HS-5 (cell line): ENCODE data around the gene ZNF521.

Experiments
- DNase-seq: peaks from one replicate; pipeline ENCODE4 v3.0.0-alpha.2; 2012; ENCODE audit warnings: low read depth

ZNF521 gene

DNA sequence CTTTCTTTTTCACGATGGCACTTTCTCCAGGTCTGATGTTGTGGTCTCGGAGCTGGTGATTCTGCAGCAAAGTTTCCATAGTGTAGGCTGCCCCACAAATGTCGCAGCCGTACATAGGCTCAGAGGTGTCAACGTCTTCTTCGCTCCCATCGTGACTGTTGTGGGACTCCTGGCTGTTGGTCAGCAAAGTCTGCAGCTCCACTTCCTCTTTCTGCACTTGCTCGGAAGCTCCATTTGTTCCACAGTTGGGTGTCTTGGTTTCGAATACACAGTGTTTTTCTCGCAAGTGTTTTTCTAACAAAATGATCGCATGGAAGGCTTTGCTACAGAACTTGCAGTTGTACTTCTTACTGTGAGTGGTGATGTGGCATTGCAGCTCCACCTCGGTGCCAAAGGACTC, 126.8 kb downstream of the ZNF521 start:
- DNase-seq: no peak

GRCh38 chr18:25223899-25224886, 127.8 kb downstream of the ZNF521 start:
- DNase-seq: no peak

DNA sequence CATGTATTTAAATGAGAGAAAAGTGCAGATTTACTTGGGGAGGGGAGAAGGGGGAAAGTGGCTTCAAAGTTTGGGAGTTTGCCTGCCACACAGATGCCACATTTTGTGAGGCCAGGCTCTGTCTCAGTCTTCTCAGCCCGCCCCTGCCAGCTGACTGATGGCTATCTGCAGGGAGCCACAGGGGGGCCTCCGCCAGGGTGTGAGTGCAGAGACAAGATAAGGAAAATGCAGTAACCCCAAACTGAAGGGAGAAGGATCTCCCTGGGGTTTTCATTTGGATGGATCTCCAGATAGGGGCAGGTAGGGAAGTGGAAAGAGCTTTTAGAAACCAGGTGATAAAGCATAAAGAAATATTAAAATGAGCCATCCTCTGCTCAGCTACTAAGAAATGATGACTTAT, 128.8 kb downstream of the ZNF521 start:
- DNase-seq: no peak

GRCh38 chr18:25222648-25223047, 129.3 kb downstream of the ZNF521 start:
- DNase-seq: no peak

DNA sequence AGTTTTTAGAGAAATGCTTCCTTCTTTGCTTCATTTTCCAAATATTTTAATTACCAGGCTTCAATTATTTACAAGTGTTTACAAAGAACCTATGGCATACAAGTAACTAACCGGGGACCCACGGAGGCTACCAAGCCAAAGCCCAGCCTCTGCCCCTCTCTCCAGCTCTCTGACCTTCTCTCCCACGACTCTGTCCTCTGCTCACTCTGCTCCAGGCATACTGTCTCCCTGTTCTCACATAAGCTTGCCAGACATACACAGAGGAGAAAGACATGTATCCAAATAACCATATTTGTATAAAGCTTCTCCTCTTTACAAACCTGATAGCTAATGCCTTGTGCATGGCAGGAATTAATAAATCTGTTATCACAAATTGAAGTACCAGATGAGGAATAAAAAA, 141.3 kb downstream of the ZNF521 start:
- DNase-seq: no peak

GRCh38 chr18:25192065-25192464, 159.9 kb downstream of the ZNF521 start:
- no peak for DNase-seq

GRCh38 chr18:25190472-25190871, 161.5 kb downstream of the ZNF521 start:
- no peak for DNase-seq

DNA sequence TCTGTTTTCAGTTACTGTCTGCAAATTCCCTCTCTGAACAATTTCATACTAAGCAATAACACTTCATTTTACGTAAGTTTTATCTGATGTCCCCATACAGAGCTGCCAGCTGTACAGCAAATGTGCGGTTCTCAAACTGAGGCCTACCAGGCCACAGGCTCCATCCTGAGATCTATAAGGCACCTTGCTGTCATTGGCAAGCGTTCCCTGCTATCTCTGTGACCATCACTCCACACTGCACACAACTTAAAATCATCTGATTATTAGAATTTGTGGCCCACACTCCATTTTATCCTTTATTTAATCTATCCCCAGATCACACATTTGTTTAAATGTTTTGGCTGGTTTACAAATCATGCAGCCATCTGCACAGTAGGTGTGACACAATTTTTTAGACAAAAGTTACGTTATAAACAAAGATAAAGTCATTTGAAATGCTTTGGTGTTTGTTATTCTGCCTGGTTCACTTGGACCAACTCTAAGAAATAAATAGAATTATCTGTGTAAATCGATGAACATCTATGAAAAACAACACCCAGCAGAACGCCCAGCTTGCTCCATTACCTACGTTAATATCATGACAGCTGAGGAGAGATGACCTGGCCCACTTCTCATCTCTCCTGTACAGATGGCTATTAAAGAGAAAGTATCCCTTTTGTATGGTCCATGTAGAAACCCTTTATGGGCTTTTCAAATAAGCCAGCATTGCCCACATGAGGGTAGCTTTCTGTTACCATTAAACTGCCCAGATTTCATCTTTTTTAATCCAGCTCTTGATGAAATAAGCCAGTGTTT, 162.4 kb downstream of the ZNF521 start:
- no peak for DNase-seq

- DNase-seq: no peak
These were observed 164.3 kb downstream of the ZNF521 start for GRCh38 chr18:25187521-25188192.

GRCh38 chr18:25186871-25187270, 165.1 kb downstream of the ZNF521 start:
- no peak for DNase-seq

DNA sequence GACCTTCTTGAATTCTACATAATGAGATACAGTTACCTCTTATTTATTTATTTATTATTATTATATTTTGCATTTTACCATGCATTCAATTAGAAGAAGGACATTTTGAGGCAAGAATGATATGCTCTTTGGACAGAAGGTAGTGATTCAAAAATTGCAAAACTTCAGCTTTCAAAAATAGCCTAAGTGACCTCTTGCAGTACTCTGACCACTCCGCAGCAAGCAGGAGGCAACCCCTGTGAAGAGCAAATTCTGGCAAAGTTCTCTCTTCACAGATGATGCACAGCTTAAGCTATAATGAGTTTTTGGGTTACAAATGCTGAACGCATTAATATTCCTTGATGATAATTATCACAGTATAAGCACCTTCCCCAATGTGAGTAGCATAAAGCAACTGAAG, 170.0 kb downstream of the ZNF521 start:
- DNase-seq: no peak

- no peak for DNase-seq
These were observed 170.4 kb downstream of the ZNF521 start for GRCh38 chr18:25181581-25181980.

DNA sequence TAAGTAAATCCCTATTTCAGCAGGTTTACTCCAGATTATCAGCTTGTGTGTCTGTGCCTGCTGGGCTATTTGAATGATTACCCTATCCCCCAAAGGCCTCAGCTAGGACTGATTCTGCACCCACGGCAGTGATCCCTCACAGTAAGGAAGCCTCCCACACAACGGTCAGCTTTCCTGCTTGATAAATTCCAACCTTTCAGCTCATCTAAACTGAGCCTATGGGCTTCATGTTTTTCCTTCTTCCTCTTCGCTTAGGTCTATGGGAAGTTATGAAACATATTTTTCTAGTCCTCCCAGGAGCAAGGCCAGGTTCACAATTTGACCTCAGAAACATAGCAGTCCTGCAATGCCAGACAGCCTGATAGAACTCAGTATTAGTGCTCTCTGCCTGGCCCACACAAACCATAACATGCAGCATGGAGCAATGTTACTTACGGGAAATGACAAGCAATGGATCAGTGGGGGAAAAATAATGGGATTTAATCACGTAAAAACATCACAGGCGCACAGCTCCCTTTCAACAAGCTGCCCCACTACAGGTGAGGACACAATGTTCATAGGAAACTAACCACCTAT, 170.9 kb downstream of the ZNF521 start:
- DNase-seq: no peak

- DNase-seq: no peak
These were observed 174.3 kb downstream of the ZNF521 start for GRCh38 chr18:25177631-25178030.

GRCh38 chr18:25176518-25177042, 175.4 kb downstream of the ZNF521 start:
- DNase-seq: no peak

DNA sequence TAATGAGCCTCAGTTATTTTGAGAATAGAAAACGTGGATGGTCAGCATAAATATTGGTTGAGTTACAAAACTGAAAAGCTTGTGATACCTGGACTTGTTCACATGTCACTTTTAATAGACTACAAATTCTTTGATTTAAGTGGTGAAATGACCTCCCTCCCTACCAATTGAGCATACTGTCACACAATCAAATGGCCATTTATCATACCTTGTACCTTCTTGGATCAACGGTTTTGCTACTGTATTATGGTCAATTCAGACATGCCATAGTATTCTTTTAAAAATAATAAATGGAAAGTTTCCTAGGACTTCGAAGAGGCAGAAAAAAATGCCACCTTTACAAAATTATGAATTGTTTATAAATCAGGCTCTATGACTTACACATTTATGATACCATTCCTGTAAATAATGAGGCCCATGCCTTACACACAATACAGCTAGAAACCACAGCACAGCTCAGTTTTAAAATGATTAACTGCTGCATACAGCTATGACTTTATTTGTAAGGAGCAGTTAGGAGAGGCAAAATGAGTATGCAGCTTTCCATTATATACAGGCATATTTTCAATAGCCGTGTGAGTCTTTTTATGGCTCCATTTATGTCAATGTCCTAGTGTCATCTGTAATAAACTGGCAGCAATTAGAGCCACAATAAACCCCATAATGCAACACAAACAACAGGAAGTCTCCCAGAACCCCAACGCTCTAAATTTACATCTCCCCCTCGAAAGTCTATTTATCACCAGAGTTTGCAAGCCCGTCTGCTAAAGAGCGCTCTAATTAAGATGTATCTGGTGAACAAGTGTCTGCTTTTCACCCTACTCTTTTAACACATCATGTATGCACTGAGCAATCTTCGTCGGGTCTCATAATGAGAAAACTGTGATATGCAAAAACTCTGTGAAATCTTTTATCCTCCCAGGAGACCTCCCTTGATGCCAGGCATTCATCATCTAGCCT, 176.1 kb downstream of the ZNF521 start:
- DNase-seq: no peak

DNA sequence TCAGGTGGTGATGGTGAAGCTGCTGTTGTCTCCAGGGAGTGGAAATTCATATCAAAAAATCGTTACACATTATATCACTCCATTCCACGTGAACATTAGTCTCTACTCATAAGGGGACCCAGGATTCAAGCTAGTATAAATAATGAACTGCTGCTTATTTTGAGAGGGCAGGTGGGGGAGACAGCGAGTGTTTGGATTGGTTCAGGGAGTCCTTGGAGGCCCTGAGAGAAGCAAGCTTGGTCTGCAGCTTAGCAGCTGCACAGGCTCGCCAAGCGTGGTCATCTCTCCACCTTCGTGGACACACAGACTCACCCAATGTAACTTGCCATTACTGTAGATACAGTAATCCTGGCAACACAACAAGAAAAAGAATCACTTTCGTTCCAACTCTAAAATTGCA, 177.6 kb downstream of the ZNF521 start:
- no peak for DNase-seq

DNA sequence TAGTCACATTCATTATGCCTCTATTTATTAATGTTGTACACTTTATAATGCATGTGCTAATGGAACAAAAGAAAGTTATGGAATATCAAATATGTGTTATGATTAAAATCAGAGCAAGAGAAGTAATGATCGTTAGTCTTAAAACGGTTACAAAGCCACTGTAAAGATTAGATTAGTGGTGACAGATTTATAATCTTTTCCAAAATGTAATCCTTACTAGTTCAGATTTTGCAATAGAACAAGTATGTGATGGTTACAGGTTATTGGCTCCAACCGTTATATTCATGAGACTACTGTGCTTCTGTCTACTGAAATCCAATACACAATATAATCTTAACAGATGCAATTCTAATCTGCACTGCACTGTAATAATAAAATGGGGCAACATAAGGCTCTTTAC, 180.6 kb downstream of the ZNF521 start:
- DNase-seq: no peak

GRCh38 chr18:25170402-25170801, 181.6 kb downstream of the ZNF521 start:
- no peak for DNase-seq

DNA sequence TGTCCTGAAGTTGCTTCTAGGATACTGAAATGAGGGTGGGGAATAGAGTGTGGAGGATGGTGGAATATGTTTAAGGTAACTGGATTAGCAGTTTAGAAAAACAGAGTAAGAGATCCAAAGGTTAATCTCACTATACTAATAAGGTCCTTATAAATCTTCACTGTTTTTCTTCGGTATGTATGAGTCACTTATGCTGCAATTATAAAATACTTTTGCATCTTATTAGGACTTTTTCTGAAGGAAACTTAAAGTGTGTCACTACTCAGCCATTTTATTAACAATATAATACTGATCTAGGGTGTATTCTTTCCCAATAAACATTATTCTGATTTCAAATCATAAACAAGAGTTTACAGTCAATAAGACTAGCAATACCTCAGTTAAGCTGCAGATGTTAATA, 182.3 kb downstream of the ZNF521 start:
- no peak for DNase-seq
